Measurements from ENCODE around the gene SNAI1.

The SNAI1 gene

GRCh38 chr20:50014570-50015562 lies 32.1 kb downstream of the SNAI1 start:
- peak; percentile 74 for DNase-seq

GRCh38 chr20:50015636-50015992 lies 32.8 kb downstream of the SNAI1 start:
- no peak for DNase-seq

GRCh38 chr20:50015993-50016770 lies 33.4 kb downstream of the SNAI1 start:
- DNase-seq, result no peak

GRCh38 chr20:50017160-50017559 lies 34.4 kb downstream of the SNAI1 start:
- DNase-seq, result no peak

- no peak for DNase-seq
Measured at GRCh38 chr20:50017576-50018248, 34.9 kb downstream of the SNAI1 start.

- no peak for DNase-seq
Measured at GRCh38 chr20:50019466-50020256, 36.9 kb downstream of the SNAI1 start.

GRCh38 chr20:50020288-50020687 lies 37.5 kb downstream of the SNAI1 start:
- no peak for DNase-seq

- DNase-seq, result no peak
Measured at GRCh38 chr20:50022676-50023075, 39.9 kb downstream of the SNAI1 start.

GRCh38 chr20:50023116-50023805 lies 40.5 kb downstream of the SNAI1 start:
- DNase-seq, result no peak

GRCh38 chr20:50026746-50027575 lies 44.2 kb downstream of the SNAI1 start:
- no peak for DNase-seq

- DNase-seq, result peak; percentile 78
Measured at GRCh38 chr20:50027611-50028105, 44.9 kb downstream of the SNAI1 start.

- no peak for DNase-seq
Measured at GRCh38 chr20:50029083-50029696, 46.4 kb downstream of the SNAI1 start.

GRCh38 chr20:50029697-50030461 lies 47.1 kb downstream of the SNAI1 start:
- DNase-seq, result no peak

GRCh38 chr20:50032955-50033666 lies 50.3 kb downstream of the SNAI1 start:
- DNase-seq, result no peak

- peak; percentile 80 for DNase-seq
Measured at GRCh38 chr20:50034567-50035180, 51.9 kb downstream of the SNAI1 start.

- no peak for DNase-seq
Measured at GRCh38 chr20:50036703-50037102, 53.9 kb downstream of the SNAI1 start.

GRCh38 chr20:50037123-50037522 lies 54.3 kb downstream of the SNAI1 start:
- no peak for DNase-seq

GRCh38 chr20:50037575-50037974 lies 54.8 kb downstream of the SNAI1 start:
- DNase-seq, result no peak

All from left hindlimb (tissue), 1 donor.